ENCODE data around the gene RANBP1.

RANBP1 gene

DNA sequence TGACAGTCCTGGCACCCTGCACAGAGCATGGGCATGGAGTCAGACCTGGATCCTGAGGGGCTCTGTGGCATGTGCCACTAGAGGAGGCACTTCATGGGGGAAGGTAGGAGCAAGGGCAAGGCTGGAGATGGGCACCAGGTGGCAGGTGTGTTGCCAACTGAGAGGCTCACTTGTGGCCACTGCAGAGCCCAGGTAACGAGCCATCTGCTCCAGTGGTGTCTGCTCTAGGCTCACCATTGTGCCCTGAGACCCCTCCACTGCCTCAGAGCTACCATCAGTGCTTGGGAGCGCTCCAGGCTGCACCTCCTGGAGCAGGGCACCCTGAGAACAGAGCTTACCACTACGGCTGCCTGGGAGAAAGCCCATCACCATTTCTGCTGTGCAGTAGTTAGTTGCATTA, 14.4 kb downstream of the RANBP1 start:
- no peak overlapping the region for H3K4me3 ChIP-seq (replicated peaks in 1 of 2; ENCODE audit: low read depth in 2 of 2, low read length in 2 of 2)
- no peak for DNase-seq (ENCODE audit: low read depth in 2 of 2)
- TF ChIP-seq, protein P1, sequence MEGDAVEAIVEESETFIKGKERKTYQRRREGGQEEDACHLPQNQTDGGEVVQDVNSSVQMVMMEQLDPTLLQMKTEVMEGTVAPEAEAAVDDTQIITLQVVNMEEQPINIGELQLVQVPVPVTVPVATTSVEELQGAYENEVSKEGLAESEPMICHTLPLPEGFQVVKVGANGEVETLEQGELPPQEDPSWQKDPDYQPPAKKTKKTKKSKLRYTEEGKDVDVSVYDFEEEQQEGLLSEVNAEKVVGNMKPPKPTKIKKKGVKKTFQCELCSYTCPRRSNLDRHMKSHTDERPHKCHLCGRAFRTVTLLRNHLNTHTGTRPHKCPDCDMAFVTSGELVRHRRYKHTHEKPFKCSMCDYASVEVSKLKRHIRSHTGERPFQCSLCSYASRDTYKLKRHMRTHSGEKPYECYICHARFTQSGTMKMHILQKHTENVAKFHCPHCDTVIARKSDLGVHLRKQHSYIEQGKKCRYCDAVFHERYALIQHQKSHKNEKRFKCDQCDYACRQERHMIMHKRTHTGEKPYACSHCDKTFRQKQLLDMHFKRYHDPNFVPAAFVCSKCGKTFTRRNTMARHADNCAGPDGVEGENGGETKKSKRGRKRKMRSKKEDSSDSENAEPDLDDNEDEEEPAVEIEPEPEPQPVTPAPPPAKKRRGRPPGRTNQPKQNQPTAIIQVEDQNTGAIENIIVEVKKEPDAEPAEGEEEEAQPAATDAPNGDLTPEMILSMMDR (IDR thresholded peaks at IDR 0.05; ENCODE audit: low read depth, low read length), result no peak

DNA sequence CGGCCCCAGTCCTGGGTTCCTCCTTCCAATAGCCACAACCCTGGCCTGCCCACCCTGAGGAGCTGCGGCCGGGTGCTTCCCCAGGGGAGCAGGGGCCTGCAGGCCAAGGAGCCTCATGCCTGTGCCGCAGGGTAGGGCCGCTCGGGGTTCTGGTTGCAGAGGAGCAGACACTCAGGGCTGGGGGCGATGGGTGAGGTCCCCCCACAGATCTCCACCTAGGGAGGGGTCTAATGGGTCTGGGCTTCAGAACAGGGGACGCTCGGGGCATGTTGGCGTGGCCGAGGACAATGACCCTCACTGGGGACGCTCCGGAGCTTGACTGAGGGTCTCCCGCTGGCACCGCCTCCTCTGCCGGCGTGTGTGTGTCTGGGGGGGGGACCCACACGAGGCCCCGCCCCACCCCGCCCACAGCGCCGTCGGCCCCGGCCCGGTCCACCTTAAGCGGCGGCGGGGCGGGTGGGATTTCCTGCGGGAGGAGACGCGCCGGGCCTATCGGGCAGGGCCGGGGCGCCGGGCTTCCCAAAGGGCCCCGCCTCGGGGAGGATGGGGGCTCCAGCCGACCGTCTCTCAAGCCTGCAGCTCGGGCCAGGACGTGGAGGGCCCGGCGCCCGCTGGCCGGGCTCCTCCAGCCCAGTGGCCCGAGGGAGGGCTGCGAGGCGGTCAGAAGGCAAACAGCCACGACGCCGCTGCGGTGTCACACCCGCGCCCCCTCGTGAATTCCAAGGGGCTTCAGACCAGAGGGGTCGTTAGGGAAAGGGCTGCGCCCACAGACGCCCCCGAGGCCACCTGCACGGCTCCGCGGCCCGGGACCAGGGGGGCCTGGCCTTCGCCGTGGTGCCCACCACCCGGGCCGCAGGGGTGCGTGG, 15.1 kb downstream of the RANBP1 start:
- TF ChIP-seq, protein P1 (IDR thresholded peaks at IDR 0.05; ENCODE audit: low read depth, low read length), result no peak

DNA sequence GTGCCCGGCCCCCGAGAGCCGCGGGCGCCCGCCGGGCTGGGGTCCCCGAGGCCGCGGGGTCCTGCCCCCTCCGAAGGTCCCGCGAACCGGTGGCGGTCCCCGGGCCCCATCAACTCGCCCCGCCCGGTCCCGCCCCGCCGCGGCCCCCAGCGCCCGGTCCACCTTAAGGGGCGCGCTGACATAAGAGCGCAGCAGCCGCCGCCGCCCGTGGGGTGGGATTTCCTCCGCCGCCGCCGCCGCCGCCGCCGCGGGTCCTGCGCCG, 15.6 kb downstream of the RANBP1 start, which contains the start of gene ZDHHC8:
Gene ZDHHC8, plus strand, starts transcription at position 208 of the 262 bp plus-strand sequence. CDS start 144 bp downstream, outside the sequence.
- H3K4me3 ChIP-seq (replicated peaks in 1 of 2; ENCODE audit: low read depth in 2 of 2, low read length in 2 of 2), result peak within 1 kb of the TSS; percentile 78 to 91
- DNase-seq (ENCODE audit: low read depth in 2 of 2), result peak in 1 of 2 donors; percentile 35
- TF ChIP-seq, protein P1 (IDR thresholded peaks at IDR 0.05; ENCODE audit: low read depth, low read length), result no peak

More for the DNA sequence above, 15.1 kb downstream of the RANBP1 start:
- peak; percentile 68 to 87 for DNase-seq (ENCODE audit: low read depth in 2 of 2)
- peak overlapping the region; percentile 78 to 79 for H3K4me3 ChIP-seq (replicated peaks in 1 of 2; ENCODE audit: low read depth in 2 of 2, low read length in 2 of 2)

DNA sequence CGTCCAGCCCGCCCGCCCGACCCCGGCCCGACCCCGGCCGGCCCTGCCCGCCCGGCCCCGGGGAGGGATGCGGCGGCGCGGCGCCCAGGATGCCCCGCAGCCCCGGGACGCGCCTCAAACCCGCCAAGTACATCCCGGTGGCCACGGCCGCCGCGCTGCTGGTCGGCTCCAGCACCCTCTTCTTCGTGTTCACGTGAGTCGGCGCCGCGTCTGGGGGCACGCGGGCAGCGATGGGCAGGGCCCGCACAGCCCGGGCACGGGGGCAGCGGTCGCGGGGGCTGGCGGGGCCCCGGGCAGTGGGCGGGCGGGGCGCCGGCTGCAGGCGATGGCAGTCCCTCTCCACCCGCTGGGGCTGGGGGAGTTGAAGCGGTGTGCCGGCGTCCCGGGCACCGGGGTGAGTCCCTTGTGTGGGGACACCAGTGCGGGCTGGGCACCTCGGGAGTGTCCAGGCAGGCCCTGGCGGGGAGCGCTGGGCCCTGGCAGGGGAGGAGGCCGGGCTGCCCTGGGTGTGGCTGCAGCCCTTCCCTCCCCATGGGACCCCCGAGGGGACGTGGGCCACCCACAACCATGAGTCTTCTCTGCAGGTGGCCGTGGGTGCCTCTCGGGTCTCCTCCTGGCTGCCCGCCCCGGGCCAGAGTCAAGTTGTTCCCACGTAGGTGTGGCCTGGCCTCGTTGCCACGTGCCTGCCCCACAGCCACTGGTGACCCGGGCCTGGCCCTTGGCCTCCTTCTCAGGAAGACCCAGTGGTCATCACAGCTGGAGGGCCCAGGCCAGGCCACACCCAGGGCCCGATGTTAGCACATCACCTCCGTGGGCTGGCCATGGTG, 16.2 kb downstream of the RANBP1 start:
- peak in 1 of 2 donors; percentile 22 for DNase-seq (ENCODE audit: low read depth in 2 of 2)
- H3K4me3 ChIP-seq (replicated peaks in 1 of 2; ENCODE audit: low read depth in 2 of 2, low read length in 2 of 2), result peak overlapping the region; percentile 77 to 91
- TF ChIP-seq, protein P1 (IDR thresholded peaks at IDR 0.05; ENCODE audit: low read depth, low read length), result no peak

DNA sequence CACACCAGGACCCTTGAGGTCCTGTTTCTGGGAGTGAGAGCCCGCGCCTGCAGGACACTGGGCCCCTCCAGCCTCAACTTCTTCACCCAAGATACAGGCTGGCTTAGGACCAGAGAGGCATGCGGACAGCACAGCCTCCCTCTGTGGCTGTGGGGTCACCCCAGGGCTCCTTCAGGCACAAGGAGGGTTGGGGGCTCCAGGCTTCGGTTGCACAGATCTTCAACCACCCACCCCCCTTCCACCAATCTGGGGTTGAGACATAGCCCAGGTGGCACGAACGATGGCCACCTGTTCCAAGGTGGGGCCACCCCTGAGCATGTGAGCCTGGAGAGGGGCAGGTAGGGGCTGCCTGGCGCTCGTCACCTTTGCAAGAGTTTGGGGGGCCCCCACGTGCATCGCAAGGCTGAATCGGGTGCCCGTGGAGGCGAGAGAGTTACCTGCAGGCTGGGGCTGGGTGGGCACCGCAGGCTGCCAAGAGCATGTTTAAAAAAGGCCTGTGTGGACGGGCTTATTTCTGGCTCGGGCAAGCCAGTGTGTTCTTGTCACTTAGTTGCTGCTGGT, 16.9 kb downstream of the RANBP1 start:
- H3K4me3 ChIP-seq (replicated peaks in 1 of 2; ENCODE audit: low read depth in 2 of 2, low read length in 2 of 2), result peak overlapping the region; percentile 77 to 91
- TF ChIP-seq, protein P1 (IDR thresholded peaks at IDR 0.05; ENCODE audit: low read depth, low read length), result no peak
- DNase-seq (ENCODE audit: low read depth in 2 of 2), result no peak

DNA sequence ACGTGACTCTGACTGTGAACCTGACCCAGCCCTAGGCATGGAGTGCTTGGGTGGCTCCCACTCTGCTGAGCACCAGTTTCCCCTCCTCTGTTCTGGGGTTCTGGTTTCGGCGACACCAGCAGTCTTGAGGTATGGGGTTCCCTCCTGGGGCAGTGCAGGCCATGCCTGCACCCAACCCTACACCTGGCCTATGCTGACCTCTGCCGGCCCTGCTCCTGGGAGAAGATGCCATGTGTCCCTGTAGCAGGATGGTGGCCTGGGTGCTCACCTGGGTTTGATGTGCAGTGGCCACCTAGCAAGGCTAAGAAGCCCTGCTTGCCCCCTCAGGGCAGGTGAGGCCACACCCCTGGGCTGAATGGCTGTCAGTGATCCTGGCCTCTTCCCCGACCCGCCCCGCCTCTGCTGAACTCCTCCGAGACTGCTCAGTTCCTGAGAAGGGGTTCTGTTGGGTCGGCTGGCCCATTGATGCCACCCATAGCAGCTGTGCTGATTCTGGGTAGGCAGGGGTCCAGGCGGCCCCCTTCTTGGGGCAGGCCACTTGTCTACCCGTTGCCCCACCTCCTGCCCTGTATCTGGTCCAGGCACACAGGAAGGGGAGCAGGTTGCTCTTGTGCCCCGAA, 18.1 kb downstream of the RANBP1 start:
- TF ChIP-seq, protein P1 (IDR thresholded peaks at IDR 0.05; ENCODE audit: low read depth, low read length), result no peak
- no peak overlapping the region for H3K4me3 ChIP-seq (replicated peaks in 1 of 2; ENCODE audit: low read depth in 2 of 2, low read length in 2 of 2)
- DNase-seq (ENCODE audit: low read depth in 2 of 2), result no peak
